ENCODE data around the gene UPK3A. TPM values are rescaled to one million over a fixed set of nuclear protein-coding genes. Genes with fewer than 3 reads are reported as not detected.

The UPK3A gene
- total RNA-seq, 1 donor from 2014 or later: not detected

- FAIRE-seq (no peak), DNase-seq (ENCODE audit: low read depth) (no peak)
- Mint-ChIP-seq H3K36me3 (ENCODE audit: low read depth, unreplicated experiment) (peaks cover 2% of the 10 kb centered on the region), H3K27ac (ENCODE audit: unreplicated experiment) (no peak overlapping the region), H3K4me3 (ENCODE audit: unreplicated experiment) (no peak overlapping the region), H3K4me1 (ENCODE audit: low read depth, unreplicated experiment) (peaks cover 25% of the 10 kb centered on the region), H3K27me3 (ENCODE audit: low read depth, unreplicated experiment) (no peaks in the 10 kb centered on the region), H3K9me3 (ENCODE audit: unreplicated experiment) (no peaks in the 10 kb centered on the region)
- Histone ChIP-seq H2AFZ (ENCODE audit: low read depth, low read length) (no peak overlapping the region), H3K36me3 (ENCODE audit: insufficient read depth, low read length) (no peaks in the 10 kb centered on the region), H4K20me1 (ENCODE audit: insufficient read depth, low read length) (peaks cover 11% of the 10 kb centered on the region), H3K9me3 (ENCODE audit: insufficient read depth, low read depth, low read length) (no peaks in the 10 kb centered on the region), H3K9ac (ENCODE audit: low read length) (peak overlapping the region; percentile 64), H3K27ac (ENCODE audit: low read depth, low read length) (peak overlapping the region; percentile 81), H3K27me3 (ENCODE audit: insufficient read depth, low read length) (no peaks in the 10 kb centered on the region), H3K4me3 (ENCODE audit: insufficient read depth, low read depth, low read length) (no peak overlapping the region), H3K4me1 (ENCODE audit: insufficient read depth, low read length) (peaks cover 26% of the 10 kb centered on the region), H3K79me2 (ENCODE audit: insufficient read depth, low read length) (peaks cover 69% of the 10 kb centered on the region), H3K4me2 (ENCODE audit: low read length) (peak overlapping the region; percentile 76)
- TF ChIP-seq EZH2 (IDR thresholded peaks at IDR 0.05; ENCODE audit: insufficient read depth, low read length): no peak
- no peak for TF ChIP-seq CTCF (IDR thresholded peaks at IDR 0.05; ENCODE audit: insufficient read depth, low read depth, low read length)
These were observed 32.2 kb downstream of the UPK3A start for GRCh38 chr22:45316796-45317526.

GRCh38 chr22:45317551-45318167 is 32.9 kb downstream of the UPK3A start:
- no peak for FAIRE-seq
- H3K4me3 Mint-ChIP-seq (ENCODE audit: unreplicated experiment): no peak overlapping the region
- H2AFZ ChIP-seq (ENCODE audit: low read depth, low read length): peak overlapping the region; percentile 38

More at GRCh38 chr22:45317551-45318167, 32.9 kb downstream of the UPK3A start:
- Mint-ChIP-seq H3K27me3 (ENCODE audit: low read depth, unreplicated experiment) (no peaks in the 10 kb centered on the region), H3K9me3 (ENCODE audit: unreplicated experiment) (no peaks in the 10 kb centered on the region), H3K4me1 (ENCODE audit: low read depth, unreplicated experiment) (peaks cover 25% of the 10 kb centered on the region), H3K36me3 (ENCODE audit: low read depth, unreplicated experiment) (peaks cover 1% of the 10 kb centered on the region), H3K27ac (ENCODE audit: unreplicated experiment) (peak overlapping the region; percentile 98)
- Histone ChIP-seq H3K9ac (ENCODE audit: low read length) (peak overlapping the region; percentile 64), H3K4me1 (ENCODE audit: insufficient read depth, low read length) (peaks cover 26% of the 10 kb centered on the region), H3K4me2 (ENCODE audit: low read length) (peak overlapping the region; percentile 76), H3K4me3 (ENCODE audit: insufficient read depth, low read depth, low read length) (peak overlapping the region; percentile 4), H3K9me3 (ENCODE audit: insufficient read depth, low read depth, low read length) (no peaks in the 10 kb centered on the region), H3K27me3 (ENCODE audit: insufficient read depth, low read length) (no peaks in the 10 kb centered on the region), H4K20me1 (ENCODE audit: insufficient read depth, low read length) (peaks cover 12% of the 10 kb centered on the region), H3K27ac (ENCODE audit: low read depth, low read length) (peak overlapping the region; percentile 81), H3K36me3 (ENCODE audit: insufficient read depth, low read length) (peaks cover 4% of the 10 kb centered on the region), H3K79me2 (ENCODE audit: insufficient read depth, low read length) (peaks cover 68% of the 10 kb centered on the region)
- TF ChIP-seq CTCF (IDR thresholded peaks at IDR 0.05; ENCODE audit: insufficient read depth, low read depth, low read length) (peak; percentile 17), EZH2 (IDR thresholded peaks at IDR 0.05; ENCODE audit: insufficient read depth, low read length) (no peak)
- peak; percentile 53 for DNase-seq (ENCODE audit: low read depth)
